Measurements from ENCODE around the gene GPR87.

DNA sequence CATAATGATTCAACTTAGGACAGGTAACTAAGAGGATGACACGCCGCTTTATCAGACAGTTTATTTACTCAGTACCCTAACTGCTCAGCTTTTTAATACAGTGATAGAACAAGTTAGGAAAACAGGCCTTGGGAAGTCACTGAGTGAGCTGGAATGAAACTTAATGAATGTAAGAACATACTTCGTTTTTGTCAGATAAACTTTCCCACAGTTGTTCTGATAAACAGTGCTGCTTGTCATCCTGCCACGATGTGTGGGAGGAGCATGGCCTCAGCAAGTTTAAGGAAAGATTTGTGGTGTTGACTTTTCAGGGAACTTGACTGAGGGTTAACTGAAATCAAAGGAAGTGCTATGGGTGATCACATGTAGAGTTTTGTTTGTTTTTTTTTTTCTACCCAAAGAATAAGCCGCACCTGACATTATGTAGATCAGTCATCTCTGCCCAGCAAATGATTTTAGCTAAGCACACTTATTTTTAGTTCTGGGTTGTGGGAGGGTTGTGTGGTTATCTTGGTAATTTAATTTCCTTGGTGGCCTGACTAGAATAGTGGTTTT lies 32.6 kb downstream of the GPR87 start:
- TF ChIP-seq, protein P1, sequence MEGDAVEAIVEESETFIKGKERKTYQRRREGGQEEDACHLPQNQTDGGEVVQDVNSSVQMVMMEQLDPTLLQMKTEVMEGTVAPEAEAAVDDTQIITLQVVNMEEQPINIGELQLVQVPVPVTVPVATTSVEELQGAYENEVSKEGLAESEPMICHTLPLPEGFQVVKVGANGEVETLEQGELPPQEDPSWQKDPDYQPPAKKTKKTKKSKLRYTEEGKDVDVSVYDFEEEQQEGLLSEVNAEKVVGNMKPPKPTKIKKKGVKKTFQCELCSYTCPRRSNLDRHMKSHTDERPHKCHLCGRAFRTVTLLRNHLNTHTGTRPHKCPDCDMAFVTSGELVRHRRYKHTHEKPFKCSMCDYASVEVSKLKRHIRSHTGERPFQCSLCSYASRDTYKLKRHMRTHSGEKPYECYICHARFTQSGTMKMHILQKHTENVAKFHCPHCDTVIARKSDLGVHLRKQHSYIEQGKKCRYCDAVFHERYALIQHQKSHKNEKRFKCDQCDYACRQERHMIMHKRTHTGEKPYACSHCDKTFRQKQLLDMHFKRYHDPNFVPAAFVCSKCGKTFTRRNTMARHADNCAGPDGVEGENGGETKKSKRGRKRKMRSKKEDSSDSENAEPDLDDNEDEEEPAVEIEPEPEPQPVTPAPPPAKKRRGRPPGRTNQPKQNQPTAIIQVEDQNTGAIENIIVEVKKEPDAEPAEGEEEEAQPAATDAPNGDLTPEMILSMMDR (IDR thresholded peaks at IDR 0.05) = no peak
- no peak for TF ChIP-seq POLR2A (IDR thresholded peaks at IDR 0.05)

Data from adrenal gland (tissue), 5 donors.